Adrenal gland (tissue), 12 donors: ENCODE results near the gene TRAPPC5. TPM values are rescaled to one million over a fixed set of nuclear protein-coding genes. Genes with fewer than 3 reads are reported as not detected.

ENCODE experiments used
- DNase-seq, 7 donors: peaks; one replicate each; pipeline ENCODE4 v3.0.0-alpha.2; 2019 to 2020
- H3K27ac ChIP-seq, 5 donors: fragments of 200-600 bp; sonication (generic) in 4 of 5; 1 replicate in 3 of 5; 2 replicates in 2 of 5; pipeline versions ENCODE4 v1.5.1 to v1.8.0; 2016 to 2020; ENCODE audit warnings: mild to moderate bottlenecking in 1 of 5
- H3K27me3 ChIP-seq: fragments of 200-600 bp; 2 replicates; pipeline ENCODE4 v1.8.0; 2021
- H3K36me3 ChIP-seq, 2 donors: fragments of 200-600 bp; replicated peaks in 1 of 2; 1 replicate in 1 of 2; 2 replicates in 1 of 2; pipeline versions ENCODE4 v1.5.1 to v1.8.0; 2018 to 2022
- H3K4me1 ChIP-seq, 2 donors: fragments of 200-600 bp; replicated peaks in 1 of 2; 1 replicate in 1 of 2; 2 replicates in 1 of 2; pipeline versions ENCODE4 v1.5.1 to v1.8.0; 2018 to 2021
- H3K4me3 ChIP-seq, 4 donors: fragments of 200-600 bp; sonication (generic) in 3 of 4; one replicate each; pipeline ENCODE4 v1.5.1; 2016 to 2018
- H3K9me3 ChIP-seq, 3 donors: fragments of 200-600 bp; sonication (generic) in 1 of 3; replicated peaks in 1 of 3; 1 replicate in 2 of 3; 2 replicates in 1 of 3; pipeline versions ENCODE4 v1.5.1 to v1.8.0; 2016 to 2021
- CTCF ChIP-seq, 6 experiments: fragments of 450-650 bp in 4 of 6; fragments of 200-600 bp in 2 of 6; sonication (generic) in 1 of 6; IDR thresholded peaks; 1 replicate in 5 of 6; 2 replicates in 1 of 6; pipeline versions ENCODE4 v1.5.1 to v1.8.0; 2016 to 2021; ENCODE audit warnings: antibody characterized with exemption in 6 of 6, mild to moderate bottlenecking in 2 of 6, moderate library complexity in 1 of 6
- POLR2A ChIP-seq, 2 donors: fragments of 450-650 bp; IDR thresholded peaks; one replicate each; pipeline ENCODE4 v1.6.1; 2017; ENCODE audit warnings: antibody characterized with exemption in 2 of 2, mild to moderate bottlenecking in 2 of 2, moderate library complexity in 1 of 2
- WGBS, 4 donors: extraction: QIAGEN DNeasy Blood & Tissue Kit in 2 of 4; methylation state at CpG; one replicate each; pipeline versions ENCODE4 v1.1.5 to v1.1.7; 2013 to 2017; 5-methylcytosine and 5-hydroxymethylcytosine counted together
- intact Hi-C, 2 donors: fragments of 100-400 bp; cut with DNase I; formaldehyde crosslinking; loops; one replicate each; pipeline versions ENCODE4 v1.14.1 to v1.15.0; 2022 to 2023
- polyA plus RNA-seq, 3 donors: library from polyadenylated mRNA; stranded (reverse); fragments of 200-250 nt in 2 of 3; fragments of 350-450 nt in 1 of 3; fragmentation: Illumina TruSeq in 1 of 3; extraction: RNeasy Lipid Tissue Mini Kit (QIAGEN cat#74804) in 1 of 3; gene quantifications; one replicate each; pipeline ENCODE4 v1.2.3, GENCODE V29; 2013 to 2014
- total RNA-seq, 9 donors: library from RNA; depleted of rRNA in 4 of 9; stranded (reverse); fragments of >200 nt in 4 of 9; fragments of 120-200 nt in 1 of 9; fragmentation: NEBNext Ultra II Directional in 1 of 9; extraction: Animal tissue kit (Norgen Biotek cat#: 25700) in 1 of 9; gene quantifications; one replicate each; pipeline versions ENCODE4 v1.1.0 to v1.2.4, GENCODE V29; 2013 to 2023
- donor health status: healthy with polysubstance abuse.
- donor health status: Bipolar disorder and iron deficiency.
- donor health status: DM: yes; HTN: yes; CAD: no.
- donor health status: DM: no; HTN: no; CAD: no.
- donor health status: DM: no; HTN: no; CAD: no.
- donor health status: DM: yes; HTN: yes; CAD: no.

Gene TRAPPC5
- total and polyA plus RNA-seq, 12 donors: 5.6 to 502 (median 153) TPM

- Histone ChIP-seq H3K36me3 (no peaks in the 10 kb centered on the region), H3K27ac (no peak overlapping the region), H3K27me3 (no peaks in the 10 kb centered on the region), H3K9me3 (no peaks in the 10 kb centered on the region), H3K4me1 (peaks cover 0 to 5% of the 10 kb centered on the region in 2 donors), H3K4me3 (no peak overlapping the region)
- no peak for DNase-seq
- WGBS, 4 donors: 77 to 83% (median 79%) methylated on average over 14 to 15 of the region's 15 CpGs
- no peak for TF ChIP-seq POLR2A (IDR thresholded peaks at IDR 0.05)
- no peak for TF ChIP-seq CTCF (IDR thresholded peaks at IDR 0.05)
- intact Hi-C loops: no loop called here
Observed at GRCh38 chr19:7648265-7649014, 32.2 kb upstream of the TRAPPC5 start.

GRCh38 chr19:7650148-7650547 is 30.5 kb upstream of the TRAPPC5 start:
- no peak for DNase-seq
- Histone ChIP-seq H3K4me3 (no peak overlapping the region), H3K36me3 (no peaks in the 10 kb centered on the region), H3K9me3 (no peaks in the 10 kb centered on the region), H3K27ac (no peak overlapping the region), H3K27me3 (no peaks in the 10 kb centered on the region), H3K4me1 (peaks cover 0 to 5% of the 10 kb centered on the region in 2 donors)
- no peak for TF ChIP-seq CTCF (IDR thresholded peaks at IDR 0.05)
- TF ChIP-seq POLR2A (IDR thresholded peaks at IDR 0.05): no peak
- intact Hi-C loops: no loop called here
- 41 to 52% (median 48%) methylated on average over 2 of the region's 2 CpGs for WGBS, 4 donors

- intact Hi-C loops: no loop called here
- H3K9me3 ChIP-seq: no peaks in the 10 kb centered on the region
- no peaks in the 10 kb centered on the region for H3K27me3 ChIP-seq
- WGBS, 4 donors: 4 to 6% (median 5%) methylated on average over 27 to 28 of the region's 28 CpGs
- peak overlapping the region in 2 of 4 donors; percentile 38 to 42 for H3K4me3 ChIP-seq
- peaks cover 0 to 5% of the 10 kb centered on the region in 2 donors for H3K4me1 ChIP-seq
- H3K27ac ChIP-seq: peak overlapping the region in 1 of 5 donors; percentile 10
- peak; percentile 95 to 99 (median 97) for TF ChIP-seq CTCF (IDR thresholded peaks at IDR 0.05)
- no peak for TF ChIP-seq POLR2A (IDR thresholded peaks at IDR 0.05)
- DNase-seq: peak; percentile 81 to 94 (median 86)
- no peaks in the 10 kb centered on the region for H3K36me3 ChIP-seq
Observed at GRCh38 chr19:7652061-7652641, 28.5 kb upstream of the TRAPPC5 start.

GRCh38 chr19:7654401-7654800 is 26.2 kb upstream of the TRAPPC5 start:
- H3K9me3 ChIP-seq: no peaks in the 10 kb centered on the region
- H3K4me1 ChIP-seq: peaks cover 0 to 5% of the 10 kb centered on the region in 2 donors
- TF ChIP-seq POLR2A (IDR thresholded peaks at IDR 0.05) (no peak), CTCF (IDR thresholded peaks at IDR 0.05) (no peak)
- intact Hi-C loops: no loop called here
- no peaks in the 10 kb centered on the region for H3K36me3 ChIP-seq
- whole genome bisulfite sequencing, 4 donors: 54 to 66% (median 61%) methylated on average over 8 of the region's 8 CpGs
- H3K27me3 ChIP-seq: no peaks in the 10 kb centered on the region
- no peak for DNase-seq
- no peak overlapping the region for H3K27ac ChIP-seq
- H3K4me3 ChIP-seq: no peak overlapping the region
